ENCODE data around the gene ADGRG1. TPM values are rescaled to one million over a fixed set of nuclear protein-coding genes. Genes with fewer than 3 reads are reported as not detected.

The ADGRG1 gene
- total RNA-seq, 1 experiment from 2014 or later = 2.0 TPM

GRCh38 chr16:57611181-57611580 lies 17.2 kb upstream of the ADGRG1 start:
- no peak for ATAC-seq
- CTCF ChIA-PET = interaction anchor here (0.7 to 3.3 kb wide), 2 partner anchors 11 to 39 kb away, joined by 3 to 34 read pairs; no protein-coding TSS in a partner anchor
- no peaks in the 10 kb centered on the region for H3K9me3 Mint-ChIP-seq
- H3K36me3 Mint-ChIP-seq = no peaks in the 10 kb centered on the region
- no peak for DNase-seq (ENCODE audit: low spot score)
- no peaks in the 10 kb centered on the region for H3K27me3 Mint-ChIP-seq (ENCODE audit: low read depth)
- POLR2A ChIA-PET = no interaction called here
- no peak overlapping the region for H3K4me3 Mint-ChIP-seq
- no peaks in the 10 kb centered on the region for H3K4me1 Mint-ChIP-seq
- TF ChIP-seq ATF3 (CRISPR knock-in tag; conservative IDR thresholded peaks at IDR 0.05) = no peak
- no peak overlapping the region; the same call in 1 of the 2 replicates for H3K27ac Mint-ChIP-seq

GRCh38 chr16:57611706-57612105 lies 16.7 kb upstream of the ADGRG1 start:
- ATAC-seq (no peak), DNase-seq (ENCODE audit: low spot score) (no peak)
- H3K4me1 Mint-ChIP-seq = no peaks in the 10 kb centered on the region
- ChIA-PET POLR2A (no interaction called here), CTCF (no interaction called here)
- no peak overlapping the region for H3K27ac Mint-ChIP-seq
- H3K9me3 Mint-ChIP-seq = no peaks in the 10 kb centered on the region
- H3K27me3 Mint-ChIP-seq (ENCODE audit: low read depth) = no peaks in the 10 kb centered on the region
- no peaks in the 10 kb centered on the region for H3K36me3 Mint-ChIP-seq
- no peak overlapping the region for H3K4me3 Mint-ChIP-seq
- TF ChIP-seq NFE2L1 (CRISPR knock-in tag; IDR thresholded peaks at IDR 0.05) (no peak), ZBTB43 (CRISPR knock-in tag; IDR thresholded peaks at IDR 0.05) (no peak), IRF1 (CRISPR knock-in tag; IDR thresholded peaks at IDR 0.05) (no peak), EMX1 (CRISPR knock-in tag; IDR thresholded peaks at IDR 0.05) (no peak)

- H3K36me3 Mint-ChIP-seq = no peaks in the 10 kb centered on the region
- no peak for ATAC-seq
- no peak for TF ChIP-seq ZBTB43 (CRISPR knock-in tag; IDR thresholded peaks at IDR 0.05)
- TF ChIP-seq ESRRA (CRISPR knock-in tag; IDR thresholded peaks at IDR 0.05; ENCODE audit: borderline replicate concordance) = no peak
- no peak for TF ChIP-seq SP1 (CRISPR knock-in tag; conservative IDR thresholded peaks at IDR 0.05)
- TF ChIP-seq CDX4 (CRISPR knock-in tag; IDR thresholded peaks at IDR 0.05; ENCODE audit: borderline replicate concordance) = no peak
- TF ChIP-seq ZNF317 (CRISPR knock-in tag; IDR thresholded peaks at IDR 0.05; ENCODE audit: borderline replicate concordance, low read depth) = no peak
- no peak for TF ChIP-seq TEAD4 (CRISPR knock-in tag; IDR thresholded peaks at IDR 0.05)
- TF ChIP-seq NFE2L1 (CRISPR knock-in tag; IDR thresholded peaks at IDR 0.05) = no peak
- TF ChIP-seq ATF2 (CRISPR knock-in tag; IDR thresholded peaks at IDR 0.05; ENCODE audit: borderline replicate concordance, low read depth) = no peak
- no peak for TF ChIP-seq SMAD4 (CRISPR knock-in tag; IDR thresholded peaks at IDR 0.05)
- TF ChIP-seq OVOL2 (CRISPR knock-in tag; IDR thresholded peaks at IDR 0.05; ENCODE audit: borderline replicate concordance) = no peak
- no peak for TF ChIP-seq SMAD3 (CRISPR knock-in tag; IDR thresholded peaks at IDR 0.05; ENCODE audit: borderline replicate concordance)
- H3K4me3 Mint-ChIP-seq = no peak overlapping the region
- ChIA-PET POLR2A (interaction anchor here (0.7 kb wide), 1 partner anchor 482 kb away, joined by 8 read pairs; no protein-coding TSS in a partner anchor), CTCF (no interaction called here)
- H3K4me1 Mint-ChIP-seq = no peaks in the 10 kb centered on the region
- H3K9me3 Mint-ChIP-seq = no peaks in the 10 kb centered on the region
- H3K27ac Mint-ChIP-seq = no peak overlapping the region
- H3K27me3 Mint-ChIP-seq (ENCODE audit: low read depth) = no peaks in the 10 kb centered on the region
- DNase-seq (ENCODE audit: low spot score) = no peak
Observed at GRCh38 chr16:57612494-57612893, 15.9 kb upstream of the ADGRG1 start.
